ENCODE results near the gene THRB.

Gene THRB

DNA sequence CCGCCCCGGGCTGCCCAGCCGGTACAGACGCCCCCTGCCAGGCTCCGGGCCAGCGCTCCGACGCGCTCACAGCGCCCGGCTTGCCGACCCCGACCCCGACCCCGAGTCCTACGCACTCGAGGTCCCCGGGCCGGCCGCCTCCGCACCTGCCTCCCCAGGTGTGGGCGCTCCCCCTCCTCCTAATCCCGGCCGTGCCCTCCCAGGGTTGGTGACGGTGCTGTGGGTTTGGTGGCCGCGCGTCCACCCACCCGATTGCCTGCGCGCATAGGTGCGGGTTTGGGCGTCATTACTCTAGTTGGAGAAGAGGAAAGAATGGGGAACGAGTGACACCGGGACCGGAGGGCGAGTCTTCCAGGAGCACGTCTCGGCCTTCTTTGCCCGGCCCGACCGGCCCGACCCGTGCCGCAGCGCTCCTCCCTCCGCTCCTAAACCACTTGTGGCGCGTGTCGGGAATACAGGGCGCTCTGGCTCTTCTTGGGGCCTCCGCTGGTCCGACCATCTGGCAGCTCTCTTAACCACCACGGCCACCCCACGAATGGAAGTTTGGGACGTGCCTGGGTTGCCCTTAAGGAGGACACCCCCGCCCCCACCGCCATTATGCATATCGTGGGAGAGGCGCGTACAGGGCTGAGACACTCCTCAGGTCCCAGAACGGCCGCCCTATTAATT, 810 bp upstream of the THRB start (continued):
- no peak for TF ChIP-seq OVOL3 (tag by site-specific recombination; IDR thresholded peaks at IDR 0.05)
- no peak for TF ChIP-seq BCL11B (tag by site-specific recombination; IDR thresholded peaks at IDR 0.05; ENCODE audit: low read depth)
- no peak for TF ChIP-seq ZNF654 (tag by site-specific recombination; IDR thresholded peaks at IDR 0.05; ENCODE audit: low read depth)
- TF ChIP-seq ZNF121 (tag by site-specific recombination; IDR thresholded peaks at IDR 0.05), result no peak
- TF ChIP-seq ZNF747 (tag by site-specific recombination; IDR thresholded peaks at IDR 0.05), result no peak
- TF ChIP-seq SP2 (tag by site-specific recombination; IDR thresholded peaks at IDR 0.05), result peak; percentile 60
- TF ChIP-seq ZNF514 (tag by site-specific recombination; IDR thresholded peaks at IDR 0.05), result no peak
- TF ChIP-seq ZBTB17 (tag by site-specific recombination; IDR thresholded peaks at IDR 0.05), result peak; percentile 68
- no peak for TF ChIP-seq ZNF548 (tag by site-specific recombination; IDR thresholded peaks at IDR 0.05)
- peak; percentile 15 for TF ChIP-seq SP3 (tag by site-specific recombination; IDR thresholded peaks at IDR 0.05)
- TF ChIP-seq ZNF600 (tag by site-specific recombination; IDR thresholded peaks at IDR 0.05), result peak; percentile 98
- no peak for TF ChIP-seq ZNF596 (tag by site-specific recombination; IDR thresholded peaks at IDR 0.05)
- TF ChIP-seq, protein P1, sequence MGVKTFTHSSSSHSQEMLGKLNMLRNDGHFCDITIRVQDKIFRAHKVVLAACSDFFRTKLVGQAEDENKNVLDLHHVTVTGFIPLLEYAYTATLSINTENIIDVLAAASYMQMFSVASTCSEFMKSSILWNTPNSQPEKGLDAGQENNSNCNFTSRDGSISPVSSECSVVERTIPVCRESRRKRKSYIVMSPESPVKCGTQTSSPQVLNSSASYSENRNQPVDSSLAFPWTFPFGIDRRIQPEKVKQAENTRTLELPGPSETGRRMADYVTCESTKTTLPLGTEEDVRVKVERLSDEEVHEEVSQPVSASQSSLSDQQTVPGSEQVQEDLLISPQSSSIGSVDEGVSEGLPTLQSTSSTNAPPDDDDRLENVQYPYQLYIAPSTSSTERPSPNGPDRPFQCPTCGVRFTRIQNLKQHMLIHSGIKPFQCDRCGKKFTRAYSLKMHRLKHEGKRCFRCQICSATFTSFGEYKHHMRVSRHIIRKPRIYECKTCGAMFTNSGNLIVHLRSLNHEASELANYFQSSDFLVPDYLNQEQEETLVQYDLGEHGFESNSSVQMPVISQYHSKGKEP (tag by site-specific recombination; IDR thresholded peaks at IDR 0.05), result no peak
- TF ChIP-seq ZNF354C (tag by site-specific recombination; IDR thresholded peaks at IDR 0.05; ENCODE audit: borderline replicate concordance, low read depth), result no peak
- TF ChIP-seq ZNF776 (tag by site-specific recombination; IDR thresholded peaks at IDR 0.05; ENCODE audit: borderline replicate concordance), result no peak
- peak; percentile 18; the same call in 1 of the 2 replicates for TF ChIP-seq KLF1 (tag by site-specific recombination; IDR thresholded peaks at IDR 0.05)
- TF ChIP-seq ZNF677 (tag by site-specific recombination; IDR thresholded peaks at IDR 0.05), result no peak
- TF ChIP-seq, protein P2, sequence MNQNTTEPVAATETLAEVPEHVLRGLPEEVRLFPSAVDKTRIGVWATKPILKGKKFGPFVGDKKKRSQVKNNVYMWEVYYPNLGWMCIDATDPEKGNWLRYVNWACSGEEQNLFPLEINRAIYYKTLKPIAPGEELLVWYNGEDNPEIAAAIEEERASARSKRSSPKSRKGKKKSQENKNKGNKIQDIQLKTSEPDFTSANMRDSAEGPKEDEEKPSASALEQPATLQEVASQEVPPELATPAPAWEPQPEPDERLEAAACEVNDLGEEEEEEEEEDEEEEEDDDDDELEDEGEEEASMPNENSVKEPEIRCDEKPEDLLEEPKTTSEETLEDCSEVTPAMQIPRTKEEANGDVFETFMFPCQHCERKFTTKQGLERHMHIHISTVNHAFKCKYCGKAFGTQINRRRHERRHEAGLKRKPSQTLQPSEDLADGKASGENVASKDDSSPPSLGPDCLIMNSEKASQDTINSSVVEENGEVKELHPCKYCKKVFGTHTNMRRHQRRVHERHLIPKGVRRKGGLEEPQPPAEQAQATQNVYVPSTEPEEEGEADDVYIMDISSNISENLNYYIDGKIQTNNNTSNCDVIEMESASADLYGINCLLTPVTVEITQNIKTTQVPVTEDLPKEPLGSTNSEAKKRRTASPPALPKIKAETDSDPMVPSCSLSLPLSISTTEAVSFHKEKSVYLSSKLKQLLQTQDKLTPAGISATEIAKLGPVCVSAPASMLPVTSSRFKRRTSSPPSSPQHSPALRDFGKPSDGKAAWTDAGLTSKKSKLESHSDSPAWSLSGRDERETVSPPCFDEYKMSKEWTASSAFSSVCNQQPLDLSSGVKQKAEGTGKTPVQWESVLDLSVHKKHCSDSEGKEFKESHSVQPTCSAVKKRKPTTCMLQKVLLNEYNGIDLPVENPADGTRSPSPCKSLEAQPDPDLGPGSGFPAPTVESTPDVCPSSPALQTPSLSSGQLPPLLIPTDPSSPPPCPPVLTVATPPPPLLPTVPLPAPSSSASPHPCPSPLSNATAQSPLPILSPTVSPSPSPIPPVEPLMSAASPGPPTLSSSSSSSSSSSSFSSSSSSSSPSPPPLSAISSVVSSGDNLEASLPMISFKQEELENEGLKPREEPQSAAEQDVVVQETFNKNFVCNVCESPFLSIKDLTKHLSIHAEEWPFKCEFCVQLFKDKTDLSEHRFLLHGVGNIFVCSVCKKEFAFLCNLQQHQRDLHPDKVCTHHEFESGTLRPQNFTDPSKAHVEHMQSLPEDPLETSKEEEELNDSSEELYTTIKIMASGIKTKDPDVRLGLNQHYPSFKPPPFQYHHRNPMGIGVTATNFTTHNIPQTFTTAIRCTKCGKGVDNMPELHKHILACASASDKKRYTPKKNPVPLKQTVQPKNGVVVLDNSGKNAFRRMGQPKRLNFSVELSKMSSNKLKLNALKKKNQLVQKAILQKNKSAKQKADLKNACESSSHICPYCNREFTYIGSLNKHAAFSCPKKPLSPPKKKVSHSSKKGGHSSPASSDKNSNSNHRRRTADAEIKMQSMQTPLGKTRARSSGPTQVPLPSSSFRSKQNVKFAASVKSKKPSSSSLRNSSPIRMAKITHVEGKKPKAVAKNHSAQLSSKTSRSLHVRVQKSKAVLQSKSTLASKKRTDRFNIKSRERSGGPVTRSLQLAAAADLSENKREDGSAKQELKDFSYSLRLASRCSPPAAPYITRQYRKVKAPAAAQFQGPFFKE (tag by site-specific recombination; IDR thresholded peaks at IDR 0.05; ENCODE audit: borderline replicate concordance), result no peak
- TF ChIP-seq, protein P3, sequence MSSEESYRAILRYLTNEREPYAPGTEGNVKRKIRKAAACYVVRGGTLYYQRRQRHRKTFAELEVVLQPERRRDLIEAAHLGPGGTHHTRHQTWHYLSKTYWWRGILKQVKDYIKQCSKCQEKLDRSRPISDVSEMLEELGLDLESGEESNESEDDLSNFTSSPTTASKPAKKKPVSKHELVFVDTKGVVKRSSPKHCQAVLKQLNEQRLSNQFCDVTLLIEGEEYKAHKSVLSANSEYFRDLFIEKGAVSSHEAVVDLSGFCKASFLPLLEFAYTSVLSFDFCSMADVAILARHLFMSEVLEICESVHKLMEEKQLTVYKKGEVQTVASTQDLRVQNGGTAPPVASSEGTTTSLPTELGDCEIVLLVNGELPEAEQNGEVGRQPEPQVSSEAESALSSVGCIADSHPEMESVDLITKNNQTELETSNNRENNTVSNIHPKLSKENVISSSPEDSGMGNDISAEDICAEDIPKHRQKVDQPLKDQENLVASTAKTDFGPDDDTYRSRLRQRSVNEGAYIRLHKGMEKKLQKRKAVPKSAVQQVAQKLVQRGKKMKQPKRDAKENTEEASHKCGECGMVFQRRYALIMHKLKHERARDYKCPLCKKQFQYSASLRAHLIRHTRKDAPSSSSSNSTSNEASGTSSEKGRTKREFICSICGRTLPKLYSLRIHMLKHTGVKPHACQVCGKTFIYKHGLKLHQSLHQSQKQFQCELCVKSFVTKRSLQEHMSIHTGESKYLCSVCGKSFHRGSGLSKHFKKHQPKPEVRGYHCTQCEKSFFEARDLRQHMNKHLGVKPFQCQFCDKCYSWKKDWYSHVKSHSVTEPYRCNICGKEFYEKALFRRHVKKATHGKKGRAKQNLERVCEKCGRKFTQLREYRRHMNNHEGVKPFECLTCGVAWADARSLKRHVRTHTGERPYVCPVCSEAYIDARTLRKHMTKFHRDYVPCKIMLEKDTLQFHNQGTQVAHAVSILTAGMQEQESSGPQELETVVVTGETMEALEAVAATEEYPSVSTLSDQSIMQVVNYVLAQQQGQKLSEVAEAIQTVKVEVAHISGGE (tag by site-specific recombination; conservative IDR thresholded peaks at IDR 0.05; ENCODE audit: low read depth), result peak; percentile 67
- TF ChIP-seq ZSCAN23 (tag by site-specific recombination; IDR thresholded peaks at IDR 0.05), result no peak
- no peak for TF ChIP-seq ZNF621 (tag by site-specific recombination; IDR thresholded peaks at IDR 0.05)
